ENCODE results near the gene TUBGCP6. TPM values are rescaled to one million over a fixed set of nuclear protein-coding genes. Genes with fewer than 3 reads are reported as not detected.

The TUBGCP6 gene
- total RNA-seq, 1 experiment from 2014 or later, result 31.3 TPM

DNA sequence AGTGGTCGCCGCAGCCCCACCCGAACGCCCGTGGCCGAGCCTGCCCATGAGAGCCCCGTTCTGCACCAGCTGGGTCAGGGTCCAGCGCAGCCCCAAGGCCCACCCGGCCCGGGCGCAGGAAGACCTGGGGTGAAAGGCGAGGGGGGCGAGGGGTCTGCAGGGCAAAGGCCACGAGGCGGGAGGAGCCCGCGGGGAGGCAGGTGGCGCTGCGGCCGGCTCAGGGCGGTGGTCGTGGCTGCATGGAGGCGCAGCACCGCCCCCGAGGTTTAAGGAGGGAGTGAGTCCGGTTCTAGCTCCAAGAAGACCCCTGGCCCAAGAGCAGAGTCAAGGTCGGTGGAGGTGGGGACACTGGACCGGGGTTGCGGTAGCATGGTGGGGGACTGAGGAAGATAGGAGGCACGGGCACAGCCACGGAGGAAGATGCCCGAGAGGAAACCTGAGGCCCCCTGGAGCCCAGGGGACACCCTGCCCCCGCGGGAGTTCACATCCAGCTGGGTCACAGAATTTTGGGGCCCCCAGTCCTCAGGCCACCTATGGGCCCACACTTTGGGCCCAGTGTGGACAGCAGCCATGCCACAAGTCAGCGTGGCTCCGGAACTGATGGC, 6.8 kb upstream of the TUBGCP6 start:
- ChIA-PET CTCF (interaction anchor here (1.3 kb wide), 1 partner anchor 91 kb away, joined by 5 read pairs; no protein-coding TSS in a partner anchor), POLR2A (no interaction called here)
- peak; percentile 39 for ATAC-seq
- H3K27ac ChIP-seq (ENCODE audit: low read length), result peak overlapping the region; percentile 70
- H3K27me3 ChIP-seq (ENCODE audit: control insufficient read depth, insufficient read depth, low read length), result no peaks in the 10 kb centered on the region
- in situ Hi-C loops (cut with HindIII; ENCODE audit: low pct_unique_long_range_greater_than_20kb, low sequenced_read_pairs), result no loop called here
- intact Hi-C loops (cut with micrococcal nuclease; ENCODE audit: unreplicated experiment), result no loop called here
- DNase-seq (ENCODE audit: low read depth, low spot score), result no peak
- TF ChIP-seq, protein P1, sequence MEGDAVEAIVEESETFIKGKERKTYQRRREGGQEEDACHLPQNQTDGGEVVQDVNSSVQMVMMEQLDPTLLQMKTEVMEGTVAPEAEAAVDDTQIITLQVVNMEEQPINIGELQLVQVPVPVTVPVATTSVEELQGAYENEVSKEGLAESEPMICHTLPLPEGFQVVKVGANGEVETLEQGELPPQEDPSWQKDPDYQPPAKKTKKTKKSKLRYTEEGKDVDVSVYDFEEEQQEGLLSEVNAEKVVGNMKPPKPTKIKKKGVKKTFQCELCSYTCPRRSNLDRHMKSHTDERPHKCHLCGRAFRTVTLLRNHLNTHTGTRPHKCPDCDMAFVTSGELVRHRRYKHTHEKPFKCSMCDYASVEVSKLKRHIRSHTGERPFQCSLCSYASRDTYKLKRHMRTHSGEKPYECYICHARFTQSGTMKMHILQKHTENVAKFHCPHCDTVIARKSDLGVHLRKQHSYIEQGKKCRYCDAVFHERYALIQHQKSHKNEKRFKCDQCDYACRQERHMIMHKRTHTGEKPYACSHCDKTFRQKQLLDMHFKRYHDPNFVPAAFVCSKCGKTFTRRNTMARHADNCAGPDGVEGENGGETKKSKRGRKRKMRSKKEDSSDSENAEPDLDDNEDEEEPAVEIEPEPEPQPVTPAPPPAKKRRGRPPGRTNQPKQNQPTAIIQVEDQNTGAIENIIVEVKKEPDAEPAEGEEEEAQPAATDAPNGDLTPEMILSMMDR (IDR thresholded peaks at IDR 0.05), result no peak
- TF ChIP-seq, protein P2, sequence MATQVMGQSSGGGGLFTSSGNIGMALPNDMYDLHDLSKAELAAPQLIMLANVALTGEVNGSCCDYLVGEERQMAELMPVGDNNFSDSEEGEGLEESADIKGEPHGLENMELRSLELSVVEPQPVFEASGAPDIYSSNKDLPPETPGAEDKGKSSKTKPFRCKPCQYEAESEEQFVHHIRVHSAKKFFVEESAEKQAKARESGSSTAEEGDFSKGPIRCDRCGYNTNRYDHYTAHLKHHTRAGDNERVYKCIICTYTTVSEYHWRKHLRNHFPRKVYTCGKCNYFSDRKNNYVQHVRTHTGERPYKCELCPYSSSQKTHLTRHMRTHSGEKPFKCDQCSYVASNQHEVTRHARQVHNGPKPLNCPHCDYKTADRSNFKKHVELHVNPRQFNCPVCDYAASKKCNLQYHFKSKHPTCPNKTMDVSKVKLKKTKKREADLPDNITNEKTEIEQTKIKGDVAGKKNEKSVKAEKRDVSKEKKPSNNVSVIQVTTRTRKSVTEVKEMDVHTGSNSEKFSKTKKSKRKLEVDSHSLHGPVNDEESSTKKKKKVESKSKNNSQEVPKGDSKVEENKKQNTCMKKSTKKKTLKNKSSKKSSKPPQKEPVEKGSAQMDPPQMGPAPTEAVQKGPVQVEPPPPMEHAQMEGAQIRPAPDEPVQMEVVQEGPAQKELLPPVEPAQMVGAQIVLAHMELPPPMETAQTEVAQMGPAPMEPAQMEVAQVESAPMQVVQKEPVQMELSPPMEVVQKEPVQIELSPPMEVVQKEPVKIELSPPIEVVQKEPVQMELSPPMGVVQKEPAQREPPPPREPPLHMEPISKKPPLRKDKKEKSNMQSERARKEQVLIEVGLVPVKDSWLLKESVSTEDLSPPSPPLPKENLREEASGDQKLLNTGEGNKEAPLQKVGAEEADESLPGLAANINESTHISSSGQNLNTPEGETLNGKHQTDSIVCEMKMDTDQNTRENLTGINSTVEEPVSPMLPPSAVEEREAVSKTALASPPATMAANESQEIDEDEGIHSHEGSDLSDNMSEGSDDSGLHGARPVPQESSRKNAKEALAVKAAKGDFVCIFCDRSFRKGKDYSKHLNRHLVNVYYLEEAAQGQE (IDR thresholded peaks at IDR 0.05; ENCODE audit: insufficient read depth in 1 of 2, low read depth in 2 of 2, low read length in 1 of 2), result no peak
- no peak; the same call in 1 of the 2 replicates for TF ChIP-seq POLR2AphosphoS5 (IDR thresholded peaks at IDR 0.05; ENCODE audit: low read depth, low read length)
- TF ChIP-seq SIN3A (IDR thresholded peaks at IDR 0.05; ENCODE audit: borderline replicate concordance, insufficient read depth, low read depth, low read length), result no peak
- no peak for TF ChIP-seq TCF7L2 (IDR thresholded peaks at IDR 0.05; ENCODE audit: low read depth, low read length)
- H3K4me3 ChIP-seq (ENCODE audit: low read depth in 2 of 2, low read length in 2 of 2), result peak overlapping the region; percentile 62 to 66
- BruUV-seq (replicated peaks), result no TSS peak
- peaks cover 25% of the 10 kb centered on the region for H3K4me1 ChIP-seq (ENCODE audit: control insufficient read depth, insufficient read depth, low read length)
- no peaks in the 10 kb centered on the region for H3K36me3 ChIP-seq (ENCODE audit: control insufficient read depth, insufficient read depth, low read length)
- H3K9me3 ChIP-seq (ENCODE audit: control insufficient read depth, insufficient read depth, low read depth, low read length), result no peaks in the 10 kb centered on the region

DNA sequence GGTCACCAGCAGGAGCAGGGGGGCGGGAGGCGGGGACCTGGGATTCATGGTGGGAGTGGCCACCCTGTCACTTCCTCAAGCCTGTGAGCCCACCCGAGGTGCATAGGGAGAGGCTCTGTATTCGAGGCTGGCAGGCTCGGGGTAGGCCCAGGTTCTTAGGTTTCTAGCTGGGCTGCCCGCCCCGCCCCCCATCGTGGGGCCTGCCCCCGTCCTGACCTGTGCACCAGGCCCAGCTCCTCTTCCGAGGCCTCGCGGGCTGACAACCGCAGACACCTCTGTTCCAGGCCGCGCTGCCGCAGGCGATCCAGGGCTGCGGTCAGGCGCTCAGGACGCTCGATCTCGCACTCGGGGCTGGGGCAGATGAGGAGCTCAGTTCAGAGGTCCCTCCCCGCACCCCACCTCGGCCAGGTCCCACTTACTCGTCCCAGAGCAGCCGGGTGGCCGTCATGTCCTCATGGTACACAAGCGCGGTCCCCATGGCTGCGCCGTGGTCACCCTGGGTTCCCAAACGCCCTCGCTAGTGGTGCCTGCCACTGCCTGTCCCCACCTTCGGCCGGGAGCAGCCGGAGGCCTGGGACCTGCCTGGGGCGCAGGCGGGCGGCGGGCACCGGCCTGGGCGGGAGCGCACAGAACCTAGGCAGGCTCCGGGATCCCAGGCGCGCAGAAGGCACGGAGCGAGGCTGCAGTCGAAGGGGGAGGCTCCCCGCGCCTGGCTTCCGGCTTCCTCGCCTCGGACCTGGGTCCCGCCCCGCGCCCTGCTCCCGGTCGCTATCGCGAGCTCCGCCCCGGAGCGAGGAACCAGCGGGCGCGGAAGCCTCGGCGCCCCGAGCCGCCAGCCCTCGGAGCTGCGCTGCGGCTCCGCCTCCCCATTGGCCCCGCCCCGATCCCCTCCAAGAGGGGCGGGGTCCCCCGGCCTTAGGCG, 6.0 kb upstream of the TUBGCP6 start, which contains the start of gene HDAC10:
TSS of gene HDAC10 (minus strand) at position 711 of the 922 bp plus-strand sequence. CDS start at position 478, 233 bp downstream.
- Histone ChIP-seq H3K36me3 (ENCODE audit: control insufficient read depth, insufficient read depth, low read length) (no peaks in the 10 kb centered on the region), H3K9me3 (ENCODE audit: control insufficient read depth, insufficient read depth, low read depth, low read length) (no peaks in the 10 kb centered on the region), H3K27me3 (ENCODE audit: control insufficient read depth, insufficient read depth, low read length) (no peaks in the 10 kb centered on the region), H3K4me3 (ENCODE audit: low read depth in 2 of 2, low read length in 2 of 2) (peak within 1 kb of the TSS; percentile 62 to 66), H3K27ac (ENCODE audit: low read length) (peak within 1 kb of the TSS; percentile 78), H3K4me1 (ENCODE audit: control insufficient read depth, insufficient read depth, low read length) (peaks cover 25% of the 10 kb centered on the region)
- intact Hi-C loops (cut with micrococcal nuclease; ENCODE audit: unreplicated experiment), result no loop called here
- peak; percentile 31; the same call in 1 of the 2 replicates for TF ChIP-seq SIN3A (IDR thresholded peaks at IDR 0.05; ENCODE audit: borderline replicate concordance, insufficient read depth, low read depth, low read length)
- TF ChIP-seq, protein P1 (IDR thresholded peaks at IDR 0.05), result no peak
- ATAC-seq (peak; percentile 76), DNase-seq (ENCODE audit: low read depth, low spot score) (no peak)
- POLR2A ChIA-PET, result interaction anchor here (0.6 kb wide), 1 partner anchor 21 kb away, joined by 9 read pairs; no protein-coding TSS in a partner anchor
- CTCF ChIA-PET, result no interaction called here
- no TSS peak for BruUV-seq (replicated peaks)
- in situ Hi-C loops (cut with HindIII; ENCODE audit: low pct_unique_long_range_greater_than_20kb, low sequenced_read_pairs), result no loop called here
